ENCODE data around the gene CACNB3. TPM values are rescaled to one million over a fixed set of nuclear protein-coding genes. Genes with fewer than 3 reads are reported as not detected.
A peak's percentile ranks its signal among the peaks of the same experiment; 100 is the strongest.

CACNB3 gene
- total and polyA plus RNA-seq, 2 of the 8 experiments (the other 6 are each of a cell fraction or from before 2014, with no cell fraction given), result 12.5 to 16.0 TPM

GRCh38 chr12:48865281-48866051 lies 47.2 kb downstream of the CACNB3 start, which contains the start of gene RND1 (continued):
- no peak for TF ChIP-seq KDM4A (IDR thresholded peaks at IDR 0.05; ENCODE audit: low read depth, low read length, severe bottlenecking)
- no peak for TF ChIP-seq ATF2 (IDR thresholded peaks at IDR 0.05; ENCODE audit: low read length)
- no peak for TF ChIP-seq USF2 (IDR thresholded peaks at IDR 0.05; ENCODE audit: low read length)
- no peak for TF ChIP-seq TCF12 (IDR thresholded peaks at IDR 0.05; ENCODE audit: low read depth, low read length)
- no peak for TF ChIP-seq EZH2 (IDR thresholded peaks at IDR 0.05; ENCODE audit: low read depth, low read length, severe bottlenecking)
- no peak for TF ChIP-seq MAFK (IDR thresholded peaks at IDR 0.05; ENCODE audit: low read depth, low read length)
- TF ChIP-seq FOSL1 (IDR thresholded peaks at IDR 0.05; ENCODE audit: insufficient read depth, low read depth, low read length), result no peak
- no peak for TF ChIP-seq NANOG (IDR thresholded peaks at IDR 0.05; ENCODE audit: insufficient read depth, low read depth, low read length, poor library complexity, severe bottlenecking)
- peak; percentile 30; the same call in 1 of the 2 replicates for TF ChIP-seq CEBPB (IDR thresholded peaks at IDR 0.05; ENCODE audit: low read depth, low read length)
- TF ChIP-seq SP1 (IDR thresholded peaks at IDR 0.05; ENCODE audit: low read depth, low read length), result peak; percentile 97
- peak; percentile 81 for TF ChIP-seq CHD2 (IDR thresholded peaks at IDR 0.05; ENCODE audit: low read length)
- no peak for TF ChIP-seq SRF (IDR thresholded peaks at IDR 0.05; ENCODE audit: low read depth, low read length)
- TF ChIP-seq TBP (IDR thresholded peaks at IDR 0.05; ENCODE audit: low read depth, low read length), result peak; percentile 97
- no peak for TF ChIP-seq HDAC2 (IDR thresholded peaks at IDR 0.05; ENCODE audit: borderline replicate concordance in 1 of 2, low read depth in 2 of 2, low read length in 2 of 2)
- TF ChIP-seq KDM1A (IDR thresholded peaks at IDR 0.05; ENCODE audit: borderline replicate concordance, low read length), result 0 out of 2 replicates have a peak, but pooled peaks have one; percentile 30
- no peak for TF ChIP-seq RBBP5 (IDR thresholded peaks at IDR 0.05; ENCODE audit: borderline replicate concordance, low read depth, low read length)
- TF ChIP-seq EGR1 (IDR thresholded peaks at IDR 0.05; ENCODE audit: borderline replicate concordance, low read depth, low read length), result no peak
- TF ChIP-seq CTCF (IDR thresholded peaks at IDR 0.05; ENCODE audit: control extremely low read depth in 1 of 3, insufficient read depth in 1 of 3, low read depth in 1 of 3, low read length in 3 of 3), result peak in 1 of 3 experiments; percentile 16; a peak in 1 of 4 replicates

Data from H1 (cell line).